Measurements from ENCODE around the gene CRHR1. TPM values are rescaled to one million over a fixed set of nuclear protein-coding genes. Genes with fewer than 3 reads are reported as not detected.
A peak's percentile ranks its signal among the peaks of the same experiment; 100 is the strongest.

The CRHR1 gene
- total RNA-seq, 6 donors from 2014 or later: not detected

GRCh38 chr17:45846646-45847045, 62.5 kb downstream of the CRHR1 start:
- H3K4me3 ChIP-seq: no peak overlapping the region
- no peaks in the 10 kb centered on the region for H3K27me3 ChIP-seq
- 58 to 74% methylated on average over 4 to 9 of the region's 9 CpGs for WGBS, 2 donors
- no peaks in the 10 kb centered on the region for H3K4me1 ChIP-seq
- TF ChIP-seq POLR2A (IDR thresholded peaks at IDR 0.05): no peak
- TF ChIP-seq EP300 (IDR thresholded peaks at IDR 0.05): no peak
- no peak for TF ChIP-seq POLR2AphosphoS5 (IDR thresholded peaks at IDR 0.05)
- TF ChIP-seq CTCF (IDR thresholded peaks at IDR 0.05): no peak
- no peak for ATAC-seq (ENCODE audit: low FRiP score in 2 of 2)
- no peaks in the 10 kb centered on the region for H3K9me3 ChIP-seq
- DNase-seq: peak in 1 of 2 donors; percentile 38
- H3K36me3 ChIP-seq: no peaks in the 10 kb centered on the region
- no peak overlapping the region for H3K27ac ChIP-seq

GRCh38 chr17:45847101-45847500, 63.0 kb downstream of the CRHR1 start:
- Histone ChIP-seq H3K27ac (no peak overlapping the region), H3K27me3 (no peaks in the 10 kb centered on the region), H3K4me1 (no peaks in the 10 kb centered on the region), H3K9me3 (no peaks in the 10 kb centered on the region), H3K36me3 (no peaks in the 10 kb centered on the region), H3K4me3 (no peak overlapping the region)
- DNase-seq: no peak
- 78 to 88% methylated on average over 4 of the region's 4 CpGs for WGBS, 2 donors
- TF ChIP-seq POLR2A (IDR thresholded peaks at IDR 0.05) (no peak), CTCF (IDR thresholded peaks at IDR 0.05) (no peak), EP300 (IDR thresholded peaks at IDR 0.05) (no peak), POLR2AphosphoS5 (IDR thresholded peaks at IDR 0.05) (no peak)
- no peak for ATAC-seq (ENCODE audit: low FRiP score in 2 of 2)

GRCh38 chr17:45847747-45848146, 63.6 kb downstream of the CRHR1 start:
- TF ChIP-seq EP300 (IDR thresholded peaks at IDR 0.05): no peak
- TF ChIP-seq CTCF (IDR thresholded peaks at IDR 0.05): no peak
- no peak for TF ChIP-seq POLR2AphosphoS5 (IDR thresholded peaks at IDR 0.05)
- no peak for TF ChIP-seq POLR2A (IDR thresholded peaks at IDR 0.05)

GRCh38 chr17:45848405-45848804, 64.3 kb downstream of the CRHR1 start:
- ATAC-seq (ENCODE audit: low FRiP score in 2 of 2) (no peak), DNase-seq (no peak)
- Histone ChIP-seq H3K9me3 (no peaks in the 10 kb centered on the region), H3K27ac (no peak overlapping the region), H3K4me3 (no peak overlapping the region), H3K27me3 (peaks cover 0 to 3% (median 0%) of the 10 kb centered on the region in 4 donors), H3K36me3 (no peaks in the 10 kb centered on the region), H3K4me1 (no peaks in the 10 kb centered on the region)
- WGBS, 2 donors: 88 to 91% methylated on average over 9 of the region's 9 CpGs
- TF ChIP-seq POLR2AphosphoS5 (IDR thresholded peaks at IDR 0.05) (no peak), EP300 (IDR thresholded peaks at IDR 0.05) (no peak), CTCF (IDR thresholded peaks at IDR 0.05) (no peak), POLR2A (IDR thresholded peaks at IDR 0.05) (no peak)

More at GRCh38 chr17:45847747-45848146, 63.6 kb downstream of the CRHR1 start:
- H3K36me3 ChIP-seq: no peaks in the 10 kb centered on the region
- ATAC-seq (ENCODE audit: low FRiP score in 2 of 2): no peak
- H3K27ac ChIP-seq: no peak overlapping the region
- no peaks in the 10 kb centered on the region for H3K4me1 ChIP-seq
- no peaks in the 10 kb centered on the region for H3K27me3 ChIP-seq
- 67 to 80% methylated on average over 5 of the region's 5 CpGs for WGBS, 2 donors
- no peaks in the 10 kb centered on the region for H3K9me3 ChIP-seq
- DNase-seq: no peak
- H3K4me3 ChIP-seq: no peak overlapping the region

- no peak for ATAC-seq (ENCODE audit: low FRiP score in 2 of 2)
- H3K9me3 ChIP-seq: no peaks in the 10 kb centered on the region
- H3K27ac ChIP-seq: no peak overlapping the region
- TF ChIP-seq POLR2AphosphoS5 (IDR thresholded peaks at IDR 0.05) (no peak), EP300 (IDR thresholded peaks at IDR 0.05) (no peak), POLR2A (IDR thresholded peaks at IDR 0.05) (no peak), CTCF (IDR thresholded peaks at IDR 0.05) (no peak)
- H3K27me3 ChIP-seq: peaks cover 0 to 4% (median 0%) of the 10 kb centered on the region in 4 donors
- no peak overlapping the region for H3K4me3 ChIP-seq
- DNase-seq: peak in 1 of 2 donors; percentile 69
- 81 to 88% methylated on average over 5 to 14 of the region's 15 CpGs for WGBS, 2 donors
- H3K4me1 ChIP-seq: no peaks in the 10 kb centered on the region
- H3K36me3 ChIP-seq: no peaks in the 10 kb centered on the region
Measured at GRCh38 chr17:45848868-45849535, 64.9 kb downstream of the CRHR1 start.

Measured in upper lobe of left lung (tissue), 6 donors.